GM06990 (cell line): ENCODE measurements around the gene SLC8A3.

ENCODE experiments used
- DNase-seq: peaks from one replicate; pipeline ENCODE4 v3.0.0-alpha.2; 2011; ENCODE audit not compliant: insufficient read length; ENCODE audit errors: extremely low read depth
- H3K27me3 ChIP-seq: replicated peaks from 2 replicates; pipeline ENCODE4 v1.6.0; 2011; ENCODE audit warnings: low read length; ENCODE audit not compliant: control insufficient read depth, insufficient read depth
- H3K36me3 ChIP-seq: 2 replicates; pipeline ENCODE4 v1.5.1; 2011; ENCODE audit warnings: low read length; ENCODE audit not compliant: control insufficient read depth, insufficient read depth
- H3K4me3 ChIP-seq: replicated peaks from 2 replicates; pipeline ENCODE4 v1.5.1; 2011; ENCODE audit warnings: low read depth, mild to moderate bottlenecking, control low read depth, low read length
- TF ChIP-seq, protein P1 (sequence below): IDR thresholded peaks from 2 replicates; pipeline ENCODE4 v1.5.1; 2011; ENCODE audit warnings: low read length, control low read depth, mild to moderate bottlenecking, inconsistent platforms; ENCODE audit not compliant: insufficient read depth, poor library complexity, severe bottlenecking

Gene SLC8A3

DNA sequence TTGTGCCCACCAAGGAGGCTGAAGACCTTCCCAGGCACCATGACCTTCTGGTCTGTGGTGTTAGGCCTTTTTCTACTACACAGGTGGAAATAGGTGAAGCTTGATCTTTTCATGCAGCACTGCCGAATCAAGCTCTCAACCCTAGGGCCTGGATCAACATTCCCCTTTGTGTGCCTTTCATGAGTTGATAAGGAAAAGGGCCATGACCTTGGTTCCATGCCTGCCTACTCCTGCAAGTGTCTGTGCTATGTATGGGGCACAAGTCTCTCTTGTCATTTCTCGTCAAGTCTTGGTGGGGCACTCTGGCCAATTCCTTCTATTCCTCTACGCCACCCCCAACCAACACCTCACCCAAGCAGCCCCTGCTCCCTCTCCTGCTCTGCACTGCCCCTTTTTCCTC is 154.5 kb downstream of the SLC8A3 start:
- TF ChIP-seq, protein P1, sequence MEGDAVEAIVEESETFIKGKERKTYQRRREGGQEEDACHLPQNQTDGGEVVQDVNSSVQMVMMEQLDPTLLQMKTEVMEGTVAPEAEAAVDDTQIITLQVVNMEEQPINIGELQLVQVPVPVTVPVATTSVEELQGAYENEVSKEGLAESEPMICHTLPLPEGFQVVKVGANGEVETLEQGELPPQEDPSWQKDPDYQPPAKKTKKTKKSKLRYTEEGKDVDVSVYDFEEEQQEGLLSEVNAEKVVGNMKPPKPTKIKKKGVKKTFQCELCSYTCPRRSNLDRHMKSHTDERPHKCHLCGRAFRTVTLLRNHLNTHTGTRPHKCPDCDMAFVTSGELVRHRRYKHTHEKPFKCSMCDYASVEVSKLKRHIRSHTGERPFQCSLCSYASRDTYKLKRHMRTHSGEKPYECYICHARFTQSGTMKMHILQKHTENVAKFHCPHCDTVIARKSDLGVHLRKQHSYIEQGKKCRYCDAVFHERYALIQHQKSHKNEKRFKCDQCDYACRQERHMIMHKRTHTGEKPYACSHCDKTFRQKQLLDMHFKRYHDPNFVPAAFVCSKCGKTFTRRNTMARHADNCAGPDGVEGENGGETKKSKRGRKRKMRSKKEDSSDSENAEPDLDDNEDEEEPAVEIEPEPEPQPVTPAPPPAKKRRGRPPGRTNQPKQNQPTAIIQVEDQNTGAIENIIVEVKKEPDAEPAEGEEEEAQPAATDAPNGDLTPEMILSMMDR, result no peak
- Histone ChIP-seq H3K27me3 (no peaks in the 10 kb centered on the region), H3K4me3 (no peak overlapping the region), H3K36me3 (no peaks in the 10 kb centered on the region)
- no peak for DNase-seq

DNA sequence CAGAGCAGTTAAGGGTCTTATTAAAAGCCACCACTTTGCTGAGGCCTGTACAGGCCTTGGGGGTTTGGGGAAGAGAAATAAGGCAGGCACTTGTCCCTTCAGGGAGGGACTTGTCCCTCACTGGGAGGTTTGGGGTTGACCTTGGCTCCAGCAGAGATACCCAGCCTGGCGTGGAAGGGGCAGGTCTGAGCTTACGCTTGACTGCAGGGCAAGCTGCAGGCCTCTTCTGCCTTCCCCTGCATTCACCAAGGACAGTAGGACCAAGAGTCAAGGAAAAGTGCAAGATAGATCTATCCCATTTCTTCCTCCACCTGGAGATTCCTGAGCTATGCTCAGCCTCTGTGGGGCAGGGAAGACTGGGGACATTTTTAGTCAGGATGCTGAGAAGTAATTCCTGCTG is 155.2 kb downstream of the SLC8A3 start:
- no peak overlapping the region for H3K4me3 ChIP-seq
- no peak for DNase-seq

DNA sequence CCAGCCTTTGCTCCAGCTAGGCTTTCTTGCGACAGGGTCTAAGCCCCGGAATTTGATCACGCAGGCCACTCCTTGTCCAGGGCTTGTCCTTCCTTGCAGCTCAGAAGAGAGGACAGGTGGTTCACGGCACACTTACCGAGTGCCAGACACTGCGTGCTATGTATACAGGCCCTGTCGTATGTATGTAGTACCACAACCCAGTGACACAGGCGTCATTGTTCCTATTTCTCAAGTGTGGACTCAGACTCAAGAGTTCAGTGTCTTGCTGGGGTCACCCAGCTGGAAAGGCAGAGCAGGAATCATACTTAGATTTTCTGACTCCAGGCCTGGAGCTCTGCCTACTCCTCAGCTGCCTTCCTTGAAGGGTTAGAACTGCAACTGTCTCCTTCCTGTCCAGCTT is 155.6 kb downstream of the SLC8A3 start:
- Histone ChIP-seq H3K4me3 (no peak overlapping the region), H3K27me3 (no peaks in the 10 kb centered on the region), H3K36me3 (no peaks in the 10 kb centered on the region)
- TF ChIP-seq, protein P1, result no peak
- DNase-seq, result no peak

More for the DNA sequence above, 155.2 kb downstream of the SLC8A3 start:
- H3K36me3 ChIP-seq, result no peaks in the 10 kb centered on the region
- H3K27me3 ChIP-seq, result no peaks in the 10 kb centered on the region
- TF ChIP-seq, protein P1, result no peak

DNA sequence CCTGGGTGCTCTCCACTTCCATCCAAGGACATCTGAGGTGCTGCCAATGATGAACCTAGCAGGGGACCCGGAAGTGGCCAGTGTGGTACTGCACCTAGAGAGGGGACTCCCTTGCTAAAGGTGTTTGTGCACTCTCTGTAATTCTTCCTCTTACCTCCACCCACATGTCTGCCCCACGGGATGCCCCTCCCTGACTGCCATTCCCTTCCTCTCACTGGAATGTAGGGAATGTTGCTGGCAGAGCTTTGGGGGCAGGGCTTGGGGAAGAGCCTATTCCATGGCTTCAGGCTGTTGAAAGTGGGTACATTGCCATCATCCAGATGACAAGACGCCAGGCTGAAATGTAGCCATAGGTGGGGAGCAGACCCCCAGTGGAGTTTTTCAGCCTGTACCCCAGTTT is 156.3 kb downstream of the SLC8A3 start:
- TF ChIP-seq, protein P1, result no peak
- DNase-seq, result no peak
- Histone ChIP-seq H3K27me3 (no peaks in the 10 kb centered on the region), H3K36me3 (no peaks in the 10 kb centered on the region), H3K4me3 (no peak overlapping the region)

DNA sequence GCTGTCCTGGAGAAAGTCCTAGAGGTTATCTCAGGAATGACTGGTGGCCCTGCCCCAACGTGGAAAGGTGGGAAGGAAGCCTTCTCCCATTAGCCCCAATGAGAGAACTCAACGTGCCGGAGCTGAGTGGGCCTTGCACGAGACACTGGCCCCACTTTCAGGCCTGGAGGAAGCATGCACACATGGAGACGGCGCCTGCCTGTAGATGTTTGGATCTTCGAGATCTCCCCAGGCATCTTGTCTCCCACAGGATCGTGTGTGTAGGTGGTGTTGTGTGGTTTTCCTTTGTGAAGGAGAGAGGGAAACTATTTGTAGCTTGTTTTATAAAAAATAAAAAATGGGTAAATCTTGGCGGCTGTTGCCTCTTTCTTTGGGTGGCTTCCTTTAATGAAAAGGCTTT is 156.7 kb downstream of the SLC8A3 start:
- H3K4me3 ChIP-seq, result no peak overlapping the region
- TF ChIP-seq, protein P1, result no peak
- H3K27me3 ChIP-seq, result no peaks in the 10 kb centered on the region
- no peaks in the 10 kb centered on the region for H3K36me3 ChIP-seq
- no peak for DNase-seq
